Hindlimb muscle (tissue), 1 donor: ENCODE data around the gene BAD. TPM values are rescaled to one million over a fixed set of nuclear protein-coding genes. Genes with fewer than 3 reads are reported as not detected.

Experiments
- DNase-seq: peaks from one replicate; pipeline ENCODE4 v3.0.0-alpha.2; 2013
- polyA plus RNA-seq: library from polyadenylated mRNA; unstranded; fragments of 120-200 nt; gene quantifications from one replicate; pipeline ENCODE4 v1.2.1, GENCODE V29; 2013; ENCODE audit not compliant: insufficient read length

The BAD gene
- polyA plus RNA-seq, 1 donor: 31.0 TPM

DNA sequence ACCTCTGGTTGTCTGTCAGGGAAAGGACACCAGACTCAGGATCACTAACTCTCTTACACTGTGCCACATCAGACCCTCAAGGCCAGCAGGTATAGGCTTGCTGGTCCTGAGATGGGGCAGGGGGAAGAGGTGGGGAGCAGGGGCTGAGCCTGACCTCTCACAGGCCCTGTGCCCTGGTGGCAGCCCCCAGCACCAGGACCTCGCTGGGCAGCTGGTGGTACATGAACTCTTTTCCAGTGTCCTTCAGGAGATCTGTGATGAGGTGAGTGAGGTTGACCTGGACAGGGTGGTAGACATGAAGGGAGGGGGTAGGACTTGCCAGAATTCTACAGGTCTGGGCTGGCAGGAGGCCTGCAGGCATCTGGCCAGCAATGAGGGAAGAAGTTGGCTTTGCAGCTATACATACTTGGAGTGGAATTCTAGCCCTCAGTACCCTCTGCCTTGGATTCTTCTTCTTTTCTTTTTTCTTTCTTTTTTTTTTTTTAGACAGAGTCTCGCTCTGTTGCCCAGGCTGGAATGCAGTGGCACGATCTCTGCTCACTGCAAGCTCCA lies 57.0 kb downstream of the BAD start:
- no peak for DNase-seq

- no peak for DNase-seq
These were observed 57.9 kb downstream of the BAD start for GRCh38 chr11:64226507-64227051.

DNA sequence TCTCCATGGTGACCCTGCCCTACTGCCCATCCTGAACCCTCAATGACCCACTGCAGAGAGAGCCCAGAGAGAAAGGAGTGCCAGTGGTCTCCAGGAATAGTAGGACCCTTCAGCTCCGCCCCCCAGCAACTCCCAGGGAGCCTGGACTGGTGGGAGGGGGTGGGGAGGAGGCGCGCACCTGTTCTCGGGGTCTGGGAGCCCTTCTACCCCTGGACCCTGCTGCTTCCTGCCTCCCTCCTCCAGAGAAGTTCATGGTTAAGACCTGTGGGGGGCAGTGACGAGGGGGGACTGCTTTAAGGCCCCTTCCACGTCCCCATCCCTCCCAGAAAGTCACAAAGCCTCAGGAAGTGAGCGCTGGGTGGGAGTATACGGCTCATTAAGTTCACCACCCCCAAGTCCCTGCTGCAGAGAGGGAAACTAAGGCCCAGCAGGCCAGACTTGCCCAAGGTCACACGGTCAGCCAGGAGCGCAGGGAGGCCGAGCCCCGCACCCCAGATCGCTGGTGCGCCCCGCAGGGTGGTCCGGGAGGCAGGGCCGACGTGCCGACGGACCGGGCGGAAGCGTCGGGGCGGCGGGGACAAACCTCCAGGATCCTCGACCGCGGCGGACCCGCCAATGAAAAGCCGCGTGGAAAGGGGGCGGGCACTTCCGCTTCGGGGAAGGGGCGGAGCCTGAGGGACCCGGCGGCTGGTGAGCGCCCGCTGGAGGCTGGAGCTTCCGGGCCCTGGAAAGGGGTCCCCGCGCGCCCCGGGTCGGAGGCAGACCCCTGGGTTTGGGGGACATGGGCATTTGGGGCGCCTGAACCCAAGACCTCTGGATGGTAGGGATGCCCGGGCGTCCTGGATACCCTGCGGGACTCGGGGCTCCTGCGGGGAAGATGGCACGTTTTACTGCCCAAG lies 58.6 kb downstream of the BAD start, which contains the start of the genes NUDT22 and TRPT1:
TSS of gene NUDT22 (plus strand) at position 667 of the 899 bp plus-strand sequence. CDS start 379 bp downstream, outside the sequence.
TSS of gene TRPT1 (minus strand) at position 579 of the 899 bp plus-strand sequence. CDS start at position 253, 326 bp downstream.
- DNase-seq: peak; percentile 90

DNA sequence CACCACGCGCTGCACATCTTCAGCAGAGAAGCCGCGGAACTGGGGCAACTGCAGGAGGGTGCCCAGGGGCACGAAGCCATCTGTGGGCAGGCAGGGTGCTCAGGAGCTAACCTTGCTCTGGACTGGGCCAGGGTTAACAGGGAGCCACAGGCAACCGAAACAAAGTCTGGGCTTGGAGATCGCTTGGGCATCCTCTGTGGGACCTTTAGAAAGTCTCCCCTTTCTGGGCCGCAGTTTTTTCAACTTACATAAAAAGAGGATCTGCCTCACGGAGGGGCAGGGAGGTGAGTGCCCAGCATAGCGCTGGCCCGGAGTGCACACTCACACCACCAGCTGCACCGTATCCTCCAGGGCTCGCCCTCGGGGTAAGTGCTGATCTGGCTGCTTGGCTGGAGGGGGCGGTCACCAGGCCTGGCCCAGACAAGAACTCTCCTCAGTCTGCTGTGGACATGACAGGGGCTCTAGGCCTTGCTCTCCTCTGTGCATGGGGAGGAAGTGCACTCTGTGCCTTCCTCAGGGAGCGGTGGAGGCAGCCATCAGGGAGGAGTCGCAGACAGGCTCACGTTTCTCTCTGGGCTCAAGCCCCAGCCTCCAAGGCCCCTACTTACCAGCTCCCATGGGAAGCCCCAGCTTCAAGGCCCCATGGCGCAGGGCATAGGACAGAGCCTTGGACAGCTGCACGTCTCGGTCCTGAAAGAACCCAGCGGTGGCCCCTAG lies 59.4 kb downstream of the BAD start:
- no peak for DNase-seq

DNA sequence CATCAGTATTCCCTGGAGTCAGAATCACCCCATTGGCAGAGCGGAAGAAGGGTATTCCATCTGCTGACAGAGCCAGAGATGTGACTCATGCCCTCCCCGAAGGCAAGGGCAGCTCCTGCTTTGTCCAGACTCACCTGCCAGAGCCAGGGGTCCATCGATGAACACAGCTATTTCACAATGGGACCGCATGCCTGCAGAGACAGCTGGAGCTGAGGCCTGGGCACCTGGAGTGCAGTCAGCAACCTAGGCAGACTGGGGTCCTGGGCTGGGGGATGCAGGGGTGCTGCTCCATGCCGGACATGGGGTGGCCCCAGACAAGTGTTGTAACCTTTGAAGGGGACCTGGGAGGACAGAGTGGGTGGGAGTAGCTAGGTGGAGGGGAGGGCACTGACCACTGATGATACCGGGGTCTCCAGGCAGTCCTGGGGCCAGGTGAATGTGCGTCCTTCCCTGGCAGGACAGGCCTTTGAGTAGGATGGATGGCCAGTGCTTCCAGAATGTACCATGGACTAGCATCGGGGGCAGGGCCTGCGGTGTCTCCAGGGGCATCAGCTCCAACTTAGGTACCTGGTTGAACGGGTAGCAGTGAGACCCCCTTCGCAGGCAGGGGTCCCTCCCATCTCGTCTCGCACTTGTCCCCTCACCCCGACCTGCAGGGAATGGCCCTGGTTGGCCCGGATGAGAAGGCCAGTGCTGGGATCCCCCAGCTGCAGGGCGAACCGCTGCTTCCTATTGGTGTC lies 60.1 kb downstream of the BAD start:
- no peak for DNase-seq

DNA sequence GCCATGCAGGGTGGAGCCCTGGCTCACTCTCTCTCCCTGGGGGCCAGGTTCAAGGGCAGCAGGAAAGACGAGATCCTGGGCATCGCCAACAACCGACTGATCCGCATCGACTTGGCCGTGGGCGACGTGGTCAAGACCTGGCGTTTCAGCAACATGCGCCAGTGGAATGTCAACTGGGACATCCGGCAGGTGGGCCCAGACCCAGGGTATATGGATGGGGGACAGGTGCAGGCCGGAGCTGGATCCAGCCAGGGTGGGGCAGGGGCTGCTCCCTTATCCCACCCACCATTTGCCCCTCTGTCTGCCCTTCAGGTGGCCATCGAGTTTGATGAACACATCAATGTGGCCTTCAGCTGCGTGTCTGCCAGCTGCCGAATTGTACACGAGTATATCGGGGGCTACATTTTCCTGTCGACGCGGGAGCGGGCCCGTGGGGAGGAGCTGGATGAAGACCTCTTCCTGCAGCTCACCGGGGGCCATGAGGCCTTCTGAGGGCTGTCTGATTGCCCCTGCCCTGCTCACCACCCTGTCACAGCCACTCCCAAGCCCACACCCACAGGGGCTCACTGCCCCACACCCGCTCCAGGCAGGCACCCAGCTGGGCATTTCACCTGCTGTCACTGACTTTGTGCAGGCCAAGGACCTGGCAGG lies 61.3 kb downstream of the BAD start:
- DNase-seq: no peak

GRCh38 chr11:64222651-64223000 lies 61.8 kb downstream of the BAD start:
- no peak for DNase-seq

DNA sequence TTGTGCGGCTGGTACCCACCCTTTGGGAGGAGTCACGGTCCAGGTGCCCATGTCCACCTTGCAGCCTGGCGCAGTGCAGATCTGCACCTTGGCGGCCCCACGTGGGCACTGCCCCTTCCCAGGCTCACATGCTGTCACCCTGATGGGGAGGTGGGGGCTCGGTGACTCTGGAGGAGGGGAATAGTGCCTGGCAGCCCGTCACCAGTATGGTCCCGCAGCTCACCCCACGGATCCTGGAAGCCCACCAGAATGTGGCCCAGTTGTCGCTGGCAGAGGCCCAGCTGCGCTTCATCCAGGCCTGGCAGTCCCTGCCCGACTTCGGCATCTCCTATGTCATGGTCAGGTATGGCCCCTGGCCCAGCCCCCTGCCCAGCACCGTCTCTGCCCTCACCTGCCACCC lies 63.7 kb downstream of the BAD start:
- DNase-seq: no peak

DNA sequence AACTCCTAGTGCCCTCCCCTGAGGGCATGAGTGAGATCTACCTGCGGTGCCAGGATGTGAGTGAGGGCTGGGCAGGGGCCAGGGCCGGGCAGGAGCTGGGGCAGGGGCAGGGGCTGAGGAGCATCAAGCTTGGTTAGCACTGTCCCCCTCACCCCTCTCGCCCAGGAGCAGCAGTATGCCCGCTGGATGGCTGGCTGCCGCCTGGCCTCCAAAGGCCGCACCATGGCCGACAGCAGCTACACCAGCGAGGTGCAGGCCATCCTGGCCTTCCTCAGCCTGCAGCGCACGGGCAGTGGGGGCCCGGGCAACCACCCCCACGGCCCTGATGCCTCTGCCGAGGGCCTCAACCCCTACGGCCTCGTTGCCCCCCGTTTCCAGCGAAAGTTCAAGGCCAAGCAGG lies 64.2 kb downstream of the BAD start:
- DNase-seq: no peak

Other genes starting within 250 kb of the BAD start
- gene FLRT1, start 248.7 kb downstream of the BAD start, polyA plus RNA-seq: 2.8 TPM
- 77.9 TPM for gene MACROD1, start 118.6 kb downstream of the BAD start, polyA plus RNA-seq
- gene STIP1, start 98.5 kb downstream of the BAD start, polyA plus RNA-seq: 125 TPM
- gene FERMT3, start 77.9 kb downstream of the BAD start, polyA plus RNA-seq: 11.1 TPM
- gene TRPT1, start 58.5 kb downstream of the BAD start, polyA plus RNA-seq: 81.4 TPM
- gene NUDT22, start 58.4 kb downstream of the BAD start, polyA plus RNA-seq: 17.2 TPM
- 66.2 TPM for gene DNAJC4, start 54.1 kb downstream of the BAD start, polyA plus RNA-seq
- 101 TPM for gene VEGFB, start 50.1 kb downstream of the BAD start, polyA plus RNA-seq
- gene FKBP2, start 43.6 kb downstream of the BAD start, polyA plus RNA-seq: 51.5 TPM
- gene PPP1R14B, start 37.7 kb downstream of the BAD start, polyA plus RNA-seq: 177 TPM
- gene PLCB3, start 33.1 kb downstream of the BAD start, polyA plus RNA-seq: 12.4 TPM
- gene GPR137, start 1.2 kb upstream of the BAD start, polyA plus RNA-seq: 23.1 TPM
- gene KCNK4, start 6.6 kb upstream of the BAD start, polyA plus RNA-seq: not detected
- gene CATSPERZ, start 15.7 kb upstream of the BAD start, polyA plus RNA-seq: not detected
- gene ESRRA, start 20.9 kb upstream of the BAD start, polyA plus RNA-seq: 34.0 TPM
- 179 TPM for gene TRMT112, start 32.9 kb upstream of the BAD start, polyA plus RNA-seq
- 129 TPM for gene PRDX5, start 33.5 kb upstream of the BAD start, polyA plus RNA-seq
- 4.5 TPM for gene CCDC88B, start 55.5 kb upstream of the BAD start, polyA plus RNA-seq
- 16.1 TPM for gene RPS6KA4, start 74.5 kb upstream of the BAD start, polyA plus RNA-seq